Suprapubic skin (tissue), 4 donors: ENCODE data around the gene SEMA4C. TPM values are rescaled to one million over a fixed set of nuclear protein-coding genes. Genes with fewer than 3 reads are reported as not detected.
A peak's percentile ranks its signal among the peaks of the same experiment; 100 is the strongest.

ENCODE experiments used
- DNase-seq, 2 donors: peaks; one replicate each; pipeline ENCODE4 v3.0.0-alpha.2; 2019; ENCODE audit warnings: low spot score in 2 of 2
- H3K27ac ChIP-seq: fragments of 200-600 bp; sonication (generic); one replicate; pipeline ENCODE4 v1.5.1; 2019
- H3K27me3 ChIP-seq: fragments of 200-600 bp; sonication (generic); one replicate; pipeline ENCODE4 v1.5.1; 2019
- H3K36me3 ChIP-seq: fragments of 200-600 bp; sonication (generic); one replicate; pipeline ENCODE4 v1.5.1; 2019
- H3K4me1 ChIP-seq: fragments of 200-600 bp; sonication (generic); one replicate; pipeline ENCODE4 v1.5.1; 2019
- H3K4me3 ChIP-seq: fragments of 200-600 bp; sonication (generic); one replicate; pipeline ENCODE4 v1.5.1; 2019; ENCODE audit warnings: mild to moderate bottlenecking
- H3K9me3 ChIP-seq: fragments of 200-600 bp; sonication (generic); one replicate; pipeline ENCODE4 v1.5.1; 2019
- CTCF ChIP-seq, 2 donors: fragments of 200-600 bp in 1 of 2; fragments of 450-650 bp in 1 of 2; sonication (generic) in 1 of 2; IDR thresholded peaks; one replicate each; pipeline ENCODE4 v1.5.1; 2016 to 2019; ENCODE audit warnings: antibody characterized with exemption in 2 of 2, mild to moderate bottlenecking in 1 of 2, moderate library complexity in 1 of 2
- EP300 ChIP-seq: sonication (generic); formaldehyde crosslinking; IDR thresholded peaks from one replicate; pipeline ENCODE4 v1.6.1; 2017; ENCODE audit warnings: antibody characterized with exemption
- POLR2A ChIP-seq, 2 donors: fragments of 450-650 bp; IDR thresholded peaks; one replicate each; pipeline ENCODE4 v1.6.1; 2017; ENCODE audit warnings: antibody characterized with exemption in 2 of 2, mild to moderate bottlenecking in 2 of 2, moderate library complexity in 2 of 2
- POLR2AphosphoS5 ChIP-seq, 3 donors: sonication (generic); formaldehyde crosslinking; IDR thresholded peaks; one replicate each; pipeline ENCODE4 v1.6.1; 2017; ENCODE audit warnings: antibody characterized with exemption in 3 of 3
- WGBS: methylation state at CpG from one replicate; pipeline ENCODE4 v1.1.5; 2018; 5-methylcytosine and 5-hydroxymethylcytosine counted together
- total RNA-seq, 4 donors: library from RNA; depleted of rRNA; stranded (reverse); fragments of >200 nt; gene quantifications; one replicate each; pipeline ENCODE4 v1.1.0, GENCODE V29; 2016

The SEMA4C gene
- total RNA-seq, 4 donors from 2014 or later: 15.7 to 28.2 (median 23.5) TPM

GRCh38 chr2:96909611-96910021 lies 39.7 kb upstream of the SEMA4C start:
- TF ChIP-seq POLR2A (IDR thresholded peaks at IDR 0.05) (no peak), EP300 (no peak), POLR2AphosphoS5 (IDR thresholded peaks at IDR 0.05) (no peak), CTCF (IDR thresholded peaks at IDR 0.05) (no peak)
- Histone ChIP-seq H3K9me3 (no peaks in the 10 kb centered on the region), H3K27ac (no peak overlapping the region), H3K4me1 (peaks cover 43% of the 10 kb centered on the region), H3K4me3 (no peak overlapping the region), H3K27me3 (no peaks in the 10 kb centered on the region), H3K36me3 (no peaks in the 10 kb centered on the region)
- 71% methylated on average over 6 of the region's 6 CpGs for WGBS
- DNase-seq: no peak

GRCh38 chr2:96907115-96908041 lies 37.5 kb upstream of the SEMA4C start:
- TF ChIP-seq POLR2AphosphoS5 (IDR thresholded peaks at IDR 0.05): peak in 1 of 3 donors; percentile 43
- TF ChIP-seq EP300: no peak
- H3K36me3 ChIP-seq: no peaks in the 10 kb centered on the region
- H3K4me3 ChIP-seq: peak overlapping the region; percentile 26

GRCh38 chr2:96906729-96907114 lies 36.8 kb upstream of the SEMA4C start:
- H3K27ac ChIP-seq: peak overlapping the region; percentile 87
- peaks cover 27% of the 10 kb centered on the region for H3K4me1 ChIP-seq
- no peak for DNase-seq
- H3K36me3 ChIP-seq: no peaks in the 10 kb centered on the region
- H3K27me3 ChIP-seq: no peaks in the 10 kb centered on the region
- peak overlapping the region; percentile 26 for H3K4me3 ChIP-seq
- 41% methylated on average over 13 of the region's 13 CpGs for WGBS
- H3K9me3 ChIP-seq: no peaks in the 10 kb centered on the region
- TF ChIP-seq POLR2AphosphoS5 (IDR thresholded peaks at IDR 0.05): no peak
- TF ChIP-seq POLR2A (IDR thresholded peaks at IDR 0.05): no peak
- TF ChIP-seq EP300: no peak

More at GRCh38 chr2:96907115-96908041, 37.5 kb upstream of the SEMA4C start:
- Histone ChIP-seq H3K9me3 (no peaks in the 10 kb centered on the region), H3K4me1 (peaks cover 27% of the 10 kb centered on the region), H3K27ac (peak overlapping the region; percentile 87), H3K27me3 (no peaks in the 10 kb centered on the region)
- 37% methylated on average over 10 of the region's 21 CpGs for WGBS
- DNase-seq: peak; percentile 83 to 89

- no peak overlapping the region for H3K27ac ChIP-seq
- 77% methylated on average over 7 of the region's 7 CpGs for WGBS
Observed at GRCh38 chr2:96903815-96904214, 33.9 kb upstream of the SEMA4C start.

GRCh38 chr2:96903318-96903717 lies 33.4 kb upstream of the SEMA4C start:
- H3K27ac ChIP-seq: no peak overlapping the region
- H3K27me3 ChIP-seq: no peaks in the 10 kb centered on the region
- DNase-seq: no peak
- no peaks in the 10 kb centered on the region for H3K36me3 ChIP-seq
- no peak overlapping the region for H3K4me3 ChIP-seq
- H3K9me3 ChIP-seq: no peaks in the 10 kb centered on the region
- TF ChIP-seq POLR2A (IDR thresholded peaks at IDR 0.05) (no peak), EP300 (no peak), CTCF (IDR thresholded peaks at IDR 0.05) (no peak), POLR2AphosphoS5 (IDR thresholded peaks at IDR 0.05) (no peak)
- 89% methylated on average over 7 of the region's 7 CpGs for WGBS
- peaks cover 38% of the 10 kb centered on the region for H3K4me1 ChIP-seq

More at GRCh38 chr2:96903815-96904214, 33.9 kb upstream of the SEMA4C start:
- H3K27me3 ChIP-seq: no peaks in the 10 kb centered on the region
- no peaks in the 10 kb centered on the region for H3K36me3 ChIP-seq
- H3K4me3 ChIP-seq: no peak overlapping the region
- H3K4me1 ChIP-seq: peaks cover 34% of the 10 kb centered on the region
- no peaks in the 10 kb centered on the region for H3K9me3 ChIP-seq
- no peak for DNase-seq
- TF ChIP-seq POLR2AphosphoS5 (IDR thresholded peaks at IDR 0.05) (no peak), POLR2A (IDR thresholded peaks at IDR 0.05) (no peak)

GRCh38 chr2:96900237-96900636 lies 30.4 kb upstream of the SEMA4C start:
- peaks cover 39% of the 10 kb centered on the region for H3K4me1 ChIP-seq
- no peaks in the 10 kb centered on the region for H3K36me3 ChIP-seq
- 96% methylated on average over 10 of the region's 10 CpGs for WGBS
- no peak overlapping the region for H3K27ac ChIP-seq
- DNase-seq: no peak
- H3K27me3 ChIP-seq: no peaks in the 10 kb centered on the region
- H3K4me3 ChIP-seq: no peak overlapping the region
- no peaks in the 10 kb centered on the region for H3K9me3 ChIP-seq
- TF ChIP-seq CTCF (IDR thresholded peaks at IDR 0.05) (no peak), EP300 (no peak), POLR2A (IDR thresholded peaks at IDR 0.05) (no peak), POLR2AphosphoS5 (IDR thresholded peaks at IDR 0.05) (no peak)
